ENCODE measurements around the gene EMCN. TPM values are rescaled to one million over a fixed set of nuclear protein-coding genes. Genes with fewer than 3 reads are reported as not detected.

Gene EMCN
- total and polyA plus RNA-seq, 8 donors: 1.5 to 5.6 (median 2.4) TPM

GRCh38 chr4:100483796-100484195 is 34.0 kb downstream of the EMCN start:
- H3K36me3 ChIP-seq: no peaks in the 10 kb centered on the region
- DNase-seq (no peak), ATAC-seq (no peak), FAIRE-seq (no peak)
- no peak for TF ChIP-seq CTCF (IDR thresholded peaks at IDR 0.05)
- no peaks in the 10 kb centered on the region for H3K9me3 ChIP-seq
- H3K27me3 ChIP-seq: no peaks in the 10 kb centered on the region
- H3K4me1 ChIP-seq: peaks cover 0 to 4% (median 0%) of the 10 kb centered on the region in 3 donors
- 78 to 87% methylated on average over 2 of the region's 2 CpGs for WGBS, 2 donors
- intact Hi-C loops (cut with DNase I): no loop called here
- no peak overlapping the region for H3K27ac ChIP-seq
- no peak overlapping the region for H3K4me3 ChIP-seq

GRCh38 chr4:100479971-100480370 is 37.9 kb downstream of the EMCN start:
- H3K36me3 ChIP-seq: no peaks in the 10 kb centered on the region
- no peak for DNase-seq
- WGBS, 2 donors: 55 to 58% methylated on average over 1 of the region's 1 CpG
- TF ChIP-seq CTCF (IDR thresholded peaks at IDR 0.05): no peak
- FAIRE-seq: no peak
- ATAC-seq: no peak
- intact Hi-C loops (cut with DNase I): no loop called here
- no peak overlapping the region for H3K27ac ChIP-seq
- H3K4me1 ChIP-seq: no peaks in the 10 kb centered on the region
- H3K4me3 ChIP-seq: no peak overlapping the region
- no peaks in the 10 kb centered on the region for H3K9me3 ChIP-seq
- H3K27me3 ChIP-seq: no peaks in the 10 kb centered on the region

- TF ChIP-seq CTCF (IDR thresholded peaks at IDR 0.05): no peak
- DNase-seq: no peak
- Histone ChIP-seq H3K27ac (no peak overlapping the region), H3K27me3 (no peaks in the 10 kb centered on the region), H3K4me1 (no peaks in the 10 kb centered on the region), H3K4me3 (no peak overlapping the region), H3K9me3 (no peaks in the 10 kb centered on the region), H3K36me3 (no peaks in the 10 kb centered on the region)
- 69 to 86% methylated on average over 1 of the region's 1 CpG for WGBS, 2 donors
- ATAC-seq: peak in 1 of 4 donors; percentile 72
- intact Hi-C loops (cut with DNase I): no loop called here
- no peak for FAIRE-seq
These were observed 48.3 kb downstream of the EMCN start for GRCh38 chr4:100469555-100469954.

- intact Hi-C loops (cut with DNase I): no loop called here
- H3K36me3 ChIP-seq: no peaks in the 10 kb centered on the region
- no peak for TF ChIP-seq CTCF (IDR thresholded peaks at IDR 0.05)
- H3K27me3 ChIP-seq: no peaks in the 10 kb centered on the region
- 63 to 73% methylated on average over 1 of the region's 1 CpG for WGBS, 2 donors
- no peak overlapping the region for H3K27ac ChIP-seq
- DNase-seq (no peak), FAIRE-seq (no peak), ATAC-seq (no peak)
- H3K9me3 ChIP-seq: no peaks in the 10 kb centered on the region
- H3K4me3 ChIP-seq: no peak overlapping the region
- H3K4me1 ChIP-seq: no peaks in the 10 kb centered on the region
These were observed 51.3 kb downstream of the EMCN start for GRCh38 chr4:100466501-100466900.

- Histone ChIP-seq H3K4me1 (no peaks in the 10 kb centered on the region), H3K4me3 (no peak overlapping the region), H3K27ac (no peak overlapping the region), H3K9me3 (no peaks in the 10 kb centered on the region), H3K27me3 (no peaks in the 10 kb centered on the region), H3K36me3 (no peaks in the 10 kb centered on the region)
- no peak for TF ChIP-seq CTCF (IDR thresholded peaks at IDR 0.05)
- DNase-seq: no peak
- FAIRE-seq: no peak
- ATAC-seq: no peak
- intact Hi-C loops (cut with DNase I): no loop called here
- 76 to 80% methylated on average over 5 of the region's 5 CpGs for WGBS, 2 donors
These were observed 55.8 kb downstream of the EMCN start for GRCh38 chr4:100461807-100462605.
